MM.1S (cell line): ENCODE data around the gene MPPED1.

ENCODE experiments used
- DNase-seq: peaks from one replicate; pipeline ENCODE4 v3.0.0-alpha.2; 2015
- H2AFZ ChIP-seq: fragments of 300-600 bp; sonication (generic); 2 replicates; pipeline ENCODE4 v1.6.0; 2016; ENCODE audit warnings: antibody characterized with exemption, low read length
- H3F3A ChIP-seq: fragments of 300-600 bp; sonication (generic); 2 replicates; pipeline ENCODE4 v1.6.1; 2016; ENCODE audit warnings: mild to moderate bottlenecking, antibody characterized with exemption, low read length, moderate library complexity, mixed read lengths; ENCODE audit not compliant: insufficient read depth
- H3K27ac ChIP-seq: fragments of 300-600 bp; sonication (generic); 2 replicates; pipeline ENCODE4 v1.5.1; 2016; ENCODE audit warnings: mild to moderate bottlenecking, low read length
- H3K27me3 ChIP-seq: fragments of 300-600 bp; sonication (generic); replicated peaks from 2 replicates; pipeline ENCODE4 v1.6.0; 2016; ENCODE audit warnings: low read length; ENCODE audit not compliant: insufficient read depth
- H3K36me3 ChIP-seq: fragments of 300-600 bp; sonication (generic); replicated peaks from 2 replicates; pipeline ENCODE4 v1.6.1; 2016; ENCODE audit warnings: mild to moderate bottlenecking, low read length, mixed read lengths; ENCODE audit not compliant: insufficient read depth
- H3K4me1 ChIP-seq: fragments of 300-600 bp; sonication (generic); 2 replicates; pipeline ENCODE4 v1.6.1; 2016; ENCODE audit warnings: low read length, mixed read lengths
- H3K4me2 ChIP-seq: fragments of 300-600 bp; sonication (generic); 2 replicates; pipeline ENCODE4 v1.6.0; 2016; ENCODE audit warnings: low read depth, low read length
- H3K4me3 ChIP-seq: fragments of 300-600 bp; sonication (generic); 2 replicates; pipeline ENCODE4 v1.5.1; 2016; ENCODE audit warnings: low read length, mixed read lengths
- H3K79me2 ChIP-seq: fragments of 300-600 bp; sonication (generic); 2 replicates; pipeline ENCODE4 v1.6.1; 2016; ENCODE audit warnings: mixed run types, low read length, mixed read lengths
- H3K9ac ChIP-seq: fragments of 300-600 bp; sonication (generic); 2 replicates; pipeline ENCODE4 v1.6.1; 2016; ENCODE audit warnings: low read length, mixed read lengths
- H3K9me2 ChIP-seq: fragments of 300-600 bp; sonication (generic); replicated peaks from 2 replicates; pipeline ENCODE4 v1.6.1; 2016; ENCODE audit warnings: mild to moderate bottlenecking, low read length, mixed read lengths; ENCODE audit not compliant: insufficient read depth
- H3K9me3 ChIP-seq: fragments of 300-600 bp; sonication (generic); replicated peaks from 2 replicates; pipeline ENCODE4 v1.6.1; 2016; ENCODE audit warnings: mild to moderate bottlenecking, low read length, mixed read lengths; ENCODE audit not compliant: insufficient read depth
- H4K20me1 ChIP-seq: fragments of 300-600 bp; sonication (generic); 2 replicates; pipeline ENCODE4 v1.6.1; 2016; ENCODE audit warnings: mild to moderate bottlenecking, low read length, moderate library complexity, mixed read lengths; ENCODE audit not compliant: insufficient read depth
- EZH2 ChIP-seq: fragments of 300-600 bp; sonication (generic); optimal IDR thresholded peaks from 2 replicates; pipeline ENCODE3; 2017; ENCODE audit warnings: low read depth, mild to moderate bottlenecking, antibody characterized with exemption, low read length, mixed read lengths
- EZH2phosphoT487 ChIP-seq: fragments of 300-600 bp; sonication (generic); IDR thresholded peaks from 2 replicates; pipeline ENCODE4 v1.6.1; 2018; ENCODE audit warnings: antibody characterized with exemption, low read length
- TF ChIP-seq, protein P1 (sequence below): fragments of 300-600 bp; sonication (generic); IDR thresholded peaks from 2 replicates; pipeline ENCODE4 v1.5.1; 2016; ENCODE audit warnings: antibody characterized with exemption, low read length, mixed read lengths

MPPED1 gene

DNA sequence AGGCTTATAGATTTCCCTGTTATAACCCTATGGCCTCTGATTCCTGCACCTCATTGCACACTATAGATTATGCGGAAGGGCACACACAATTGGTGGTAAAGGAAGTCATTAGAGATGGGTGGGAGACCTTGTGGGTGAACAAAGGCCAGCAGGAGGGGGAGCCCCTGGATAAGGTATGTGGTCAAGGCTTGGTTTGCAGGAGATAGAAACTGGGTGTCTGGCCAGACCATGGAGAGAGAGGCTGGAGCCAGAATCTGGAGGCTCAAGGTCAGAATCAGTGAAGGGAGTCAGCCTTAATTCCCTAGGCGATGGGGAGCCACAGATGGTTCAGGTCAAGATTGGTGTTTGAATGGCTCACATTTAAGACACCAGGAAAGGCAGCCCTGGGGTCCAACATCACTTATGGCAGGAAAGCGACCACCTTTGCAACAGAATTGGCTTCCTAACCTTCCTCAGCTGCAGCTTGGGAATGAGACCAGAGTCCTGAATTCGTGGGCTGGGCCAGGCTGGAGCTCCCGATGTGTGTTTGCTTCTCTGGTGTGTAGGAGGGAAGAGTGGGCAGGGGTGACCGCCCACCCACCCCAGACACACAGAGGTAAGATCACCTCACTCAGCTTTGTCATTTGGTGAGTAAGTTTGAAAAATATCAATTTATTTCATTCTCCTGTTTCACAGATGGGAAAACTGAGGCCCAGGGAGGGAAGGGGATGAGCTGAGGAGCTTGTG is 45.9 kb upstream of the MPPED1 start:
- Histone ChIP-seq H3K9me3 (no peaks in the 10 kb centered on the region), H3K4me3 (no peak overlapping the region), H3K9ac (no peak overlapping the region), H3K79me2 (no peaks in the 10 kb centered on the region), H3K4me2 (no peak overlapping the region), H3K9me2 (no peaks in the 10 kb centered on the region), H3F3A (no peaks in the 10 kb centered on the region), H4K20me1 (no peaks in the 10 kb centered on the region), H2AFZ (no peak overlapping the region), H3K36me3 (no peaks in the 10 kb centered on the region), H3K27me3 (peaks cover 14% of the 10 kb centered on the region), H3K4me1 (no peaks in the 10 kb centered on the region), H3K27ac (no peak overlapping the region)
- TF ChIP-seq, protein P1, sequence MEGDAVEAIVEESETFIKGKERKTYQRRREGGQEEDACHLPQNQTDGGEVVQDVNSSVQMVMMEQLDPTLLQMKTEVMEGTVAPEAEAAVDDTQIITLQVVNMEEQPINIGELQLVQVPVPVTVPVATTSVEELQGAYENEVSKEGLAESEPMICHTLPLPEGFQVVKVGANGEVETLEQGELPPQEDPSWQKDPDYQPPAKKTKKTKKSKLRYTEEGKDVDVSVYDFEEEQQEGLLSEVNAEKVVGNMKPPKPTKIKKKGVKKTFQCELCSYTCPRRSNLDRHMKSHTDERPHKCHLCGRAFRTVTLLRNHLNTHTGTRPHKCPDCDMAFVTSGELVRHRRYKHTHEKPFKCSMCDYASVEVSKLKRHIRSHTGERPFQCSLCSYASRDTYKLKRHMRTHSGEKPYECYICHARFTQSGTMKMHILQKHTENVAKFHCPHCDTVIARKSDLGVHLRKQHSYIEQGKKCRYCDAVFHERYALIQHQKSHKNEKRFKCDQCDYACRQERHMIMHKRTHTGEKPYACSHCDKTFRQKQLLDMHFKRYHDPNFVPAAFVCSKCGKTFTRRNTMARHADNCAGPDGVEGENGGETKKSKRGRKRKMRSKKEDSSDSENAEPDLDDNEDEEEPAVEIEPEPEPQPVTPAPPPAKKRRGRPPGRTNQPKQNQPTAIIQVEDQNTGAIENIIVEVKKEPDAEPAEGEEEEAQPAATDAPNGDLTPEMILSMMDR = no peak
- TF ChIP-seq EZH2 (no peak), EZH2phosphoT487 (no peak)
- DNase-seq = no peak

DNA sequence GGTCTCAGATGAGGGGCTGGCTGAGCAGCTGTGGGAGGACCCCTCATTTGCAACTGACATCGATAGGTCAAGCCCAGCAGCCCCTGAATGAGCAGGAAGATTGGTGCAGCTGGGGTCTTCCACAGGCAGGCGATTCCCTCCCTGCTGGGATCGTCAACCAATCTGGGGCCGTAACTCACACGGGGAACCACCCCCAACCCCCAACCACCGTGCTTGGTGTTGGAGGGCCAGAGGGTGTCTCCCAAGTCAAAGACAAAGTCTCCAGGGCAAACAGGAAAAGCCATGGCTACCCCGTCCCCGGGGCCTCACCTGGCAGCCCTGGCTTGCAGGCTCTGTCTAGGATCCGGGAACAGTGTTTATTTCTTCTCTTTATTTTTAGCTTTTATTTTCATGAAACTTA is 41.8 kb upstream of the MPPED1 start:
- no peaks in the 10 kb centered on the region for H3K36me3 ChIP-seq
- no peak overlapping the region for H3K4me3 ChIP-seq
- no peaks in the 10 kb centered on the region for H3K4me1 ChIP-seq
- no peak overlapping the region for H3K27ac ChIP-seq
- H4K20me1 ChIP-seq = no peaks in the 10 kb centered on the region
- no peak overlapping the region for H2AFZ ChIP-seq
- H3K9me2 ChIP-seq = no peaks in the 10 kb centered on the region
- no peak overlapping the region for H3K4me2 ChIP-seq
- DNase-seq = no peak
- H3K27me3 ChIP-seq = peaks cover 14% of the 10 kb centered on the region
- TF ChIP-seq EZH2phosphoT487 (no peak), EZH2 (no peak)
- TF ChIP-seq, protein P1 = no peak
- no peaks in the 10 kb centered on the region for H3F3A ChIP-seq
- no peaks in the 10 kb centered on the region for H3K79me2 ChIP-seq
- H3K9ac ChIP-seq = no peak overlapping the region
- H3K9me3 ChIP-seq = no peaks in the 10 kb centered on the region

DNA sequence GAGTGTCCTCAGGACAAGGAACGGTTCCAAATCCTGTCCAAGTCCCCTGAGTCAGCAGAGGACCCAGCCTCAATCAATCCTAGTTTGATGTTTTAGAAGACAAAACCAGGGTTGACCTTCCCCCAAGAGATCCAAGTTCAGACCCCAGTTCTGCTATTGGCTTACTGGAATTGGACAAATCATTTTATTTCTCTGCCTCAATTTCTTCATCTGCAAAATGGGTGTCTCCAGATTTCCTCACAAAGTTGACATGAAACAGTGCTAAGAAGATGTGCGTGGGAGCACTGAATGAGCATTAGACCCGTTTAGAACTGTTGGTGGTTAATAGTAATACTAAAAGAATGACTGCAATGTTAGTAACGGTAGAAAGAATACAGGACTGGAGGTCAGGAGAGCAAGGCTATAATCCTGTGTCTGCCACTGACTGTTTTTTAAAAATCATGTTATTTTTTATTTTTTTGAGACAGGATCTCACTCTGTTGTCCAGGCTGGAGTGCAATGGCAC is 35.8 kb upstream of the MPPED1 start:
- Histone ChIP-seq H2AFZ (no peak overlapping the region), H3F3A (peaks cover 11% of the 10 kb centered on the region), H4K20me1 (no peaks in the 10 kb centered on the region), H3K4me2 (no peak overlapping the region), H3K79me2 (no peaks in the 10 kb centered on the region), H3K27ac (no peak overlapping the region), H3K9me3 (no peaks in the 10 kb centered on the region), H3K27me3 (no peaks in the 10 kb centered on the region), H3K9me2 (no peaks in the 10 kb centered on the region), H3K9ac (no peak overlapping the region), H3K36me3 (no peaks in the 10 kb centered on the region), H3K4me3 (no peak overlapping the region), H3K4me1 (peaks cover 18% of the 10 kb centered on the region)
- TF ChIP-seq, protein P1 = no peak
- TF ChIP-seq EZH2 (no peak), EZH2phosphoT487 (no peak)
- DNase-seq = no peak
